IMR-90 (cell line): Measurements from ENCODE around the gene MTMR1. TPM values are rescaled to one million over a fixed set of nuclear protein-coding genes. Genes with fewer than 3 reads are reported as not detected.

Source experiments
- ATAC-seq: fragments of 200-7000 bp; cut with Tn5 transposase; 2 replicates; pipeline ENCODE4 v1.9.1; 2020; ENCODE audit warnings: low read depth, mild to moderate bottlenecking, moderate library complexity
- BruUV-seq: library from RNA; stranded (reverse); fragments of 400-500 nt; replicated peaks from 2 replicates; lab custom pipeline; 2021; lab: Mats Ljungman, UMichigan
- CTCF ChIA-PET: fragments of 300-600 bp; formaldehyde crosslinking; extraction: SDS; loops from one replicate; lab custom pipeline; 2021; ENCODE audit warnings: antibody characterized with exemption; lab: Yijun Ruan, JAX
- POLR2A ChIA-PET: fragments of 300-600 bp; sonication (Branson Sonifier 250); formaldehyde crosslinking; loops from one replicate; lab custom pipeline; 2022; ENCODE audit warnings: antibody characterized with exemption; ENCODE audit not compliant: unreplicated experiment; lab: Charles Lee
- DNase-seq: peaks from one replicate; pipeline ENCODE4 v3.0.0; 2013
- H2AFZ ChIP-seq: replicated peaks from 2 replicates; pipeline ENCODE3; 2013; ENCODE audit warnings: low read length, mild to moderate bottlenecking; ENCODE audit not compliant: poor library complexity
- H2AK5ac ChIP-seq: 2 replicates; pipeline ENCODE4 v1.6.1; 2013; ENCODE audit warnings: low read depth, low read length, inconsistent platforms
- H2AK9ac ChIP-seq: replicated peaks from 2 replicates; pipeline ENCODE3; 2013; ENCODE audit warnings: mild to moderate bottlenecking, low read depth, low read length, moderate library complexity; ENCODE audit not compliant: poor library complexity
- H2BK120ac ChIP-seq: 2 replicates; pipeline ENCODE4 v1.6.1; 2013; ENCODE audit warnings: low read depth, low read length, inconsistent platforms
- H2BK15ac ChIP-seq: 3 replicates; pipeline ENCODE4 v1.6.1; 2013; ENCODE audit warnings: low read depth, low read length, inconsistent platforms
- H2BK20ac ChIP-seq: 2 replicates; pipeline ENCODE4 v1.6.1; 2013; ENCODE audit warnings: low read depth, mild to moderate bottlenecking, inconsistent platforms, low read length, moderate library complexity
- H2BK5ac ChIP-seq: 2 replicates; pipeline ENCODE4 v1.6.1; 2013; ENCODE audit warnings: mild to moderate bottlenecking, low read depth, low read length, inconsistent platforms; ENCODE audit not compliant: poor library complexity, severe bottlenecking
- H3K14ac ChIP-seq: replicated peaks from 2 replicates; pipeline ENCODE4 v1.6.1; 2013; ENCODE audit warnings: low read depth, low read length, inconsistent platforms
- H3K18ac ChIP-seq: 2 replicates; pipeline ENCODE4 v1.6.1; 2013; ENCODE audit warnings: low read depth, low read length, control low read depth
- H3K23ac ChIP-seq: 2 replicates; pipeline ENCODE4 v1.6.1; 2013; ENCODE audit warnings: low read depth, low read length, inconsistent platforms
- H3K27ac ChIP-seq: 2 replicates; pipeline ENCODE4 v1.5.1; 2013; ENCODE audit warnings: mild to moderate bottlenecking, control low read depth, low read length; ENCODE audit not compliant: insufficient read depth
- H3K27me3 ChIP-seq: 2 replicates; pipeline ENCODE4 v1.6.1; 2013; ENCODE audit warnings: low read length; ENCODE audit not compliant: control insufficient read depth, insufficient read depth
- H3K36me3 ChIP-seq: 2 replicates; pipeline ENCODE4 v1.6.1; 2013; ENCODE audit warnings: low read length, mixed read lengths; ENCODE audit not compliant: control insufficient read depth, insufficient read depth
- H3K4ac ChIP-seq: 2 replicates; pipeline ENCODE4 v1.6.1; 2013; ENCODE audit warnings: low read depth, low read length, inconsistent platforms
- H3K4me1 ChIP-seq: 2 replicates; pipeline ENCODE4 v1.6.1; 2013; ENCODE audit warnings: low read length, mixed read lengths; ENCODE audit not compliant: control insufficient read depth, insufficient read depth
- H3K4me2 ChIP-seq: 2 replicates; pipeline ENCODE4 v1.6.1; 2013; ENCODE audit warnings: low read depth, mild to moderate bottlenecking, control low read depth, low read length, moderate library complexity
- H3K4me3 ChIP-seq: 2 replicates; pipeline ENCODE4 v1.5.1; 2013; ENCODE audit warnings: low read depth, mild to moderate bottlenecking, control low read depth, low read length, moderate library complexity; ENCODE audit not compliant: insufficient read depth
- H3K56ac ChIP-seq: 2 replicates; pipeline ENCODE4 v1.6.1; 2013; ENCODE audit warnings: low read length, inconsistent platforms; ENCODE audit not compliant: insufficient read depth; ENCODE audit errors: extremely low read depth
- H3K79me1 ChIP-seq, 2 experiments: 2 replicates each; pipeline ENCODE4 v1.6.1; 2013; ENCODE audit warnings: low read length in 2 of 2, inconsistent platforms in 1 of 2, low read depth in 1 of 2
- H3K9ac ChIP-seq: 2 replicates; pipeline ENCODE4 v1.6.1; 2013; ENCODE audit warnings: low read depth, low read length, control low read depth
- H3K9me1 ChIP-seq: 2 replicates; pipeline ENCODE4 v1.6.1; 2013; ENCODE audit warnings: low read length, inconsistent platforms; ENCODE audit not compliant: insufficient read depth
- H3K9me3 ChIP-seq: 2 replicates; pipeline ENCODE4 v1.6.1; 2013; ENCODE audit warnings: low read length; ENCODE audit not compliant: control insufficient read depth, insufficient read depth
- H4K20me1 ChIP-seq: 2 replicates; pipeline ENCODE4 v1.6.1; 2013; ENCODE audit warnings: low read length, inconsistent platforms; ENCODE audit not compliant: insufficient read depth
- H4K5ac ChIP-seq: 2 replicates; pipeline ENCODE4 v1.6.1; 2013; ENCODE audit warnings: mild to moderate bottlenecking, low read depth, low read length, control low read depth
- H4K8ac ChIP-seq, 2 experiments: 2 replicates each; pipeline ENCODE4 v1.6.1; 2013; ENCODE audit warnings: low read depth in 2 of 2, low read length in 2 of 2, control low read depth in 1 of 2, inconsistent platforms in 1 of 2
- H4K91ac ChIP-seq: 2 replicates; pipeline ENCODE4 v1.6.1; 2013; ENCODE audit warnings: low read depth, low read length, inconsistent platforms; ENCODE audit not compliant: insufficient read depth
- BHLHE40 ChIP-seq: fragments of 150-350 bp; IDR thresholded peaks from 2 replicates; pipeline ENCODE4 v1.6.1; 2016; ENCODE audit warnings: mild to moderate bottlenecking, low read depth, low read length
- CEBPB ChIP-seq: IDR thresholded peaks from 2 replicates; pipeline ENCODE4 v1.6.1; 2012; ENCODE audit warnings: low read depth, low read length, improper control_type of control experiment
- CHD1 ChIP-seq: IDR thresholded peaks from 2 replicates; pipeline ENCODE4 v1.6.1; 2012; ENCODE audit warnings: low read depth, low read length, improper control_type of control experiment
- FOS ChIP-seq: fragments of 150-350 bp; IDR thresholded peaks from 2 replicates; pipeline ENCODE4 v1.6.1; 2016; ENCODE audit warnings: low read depth, low read length
- MAFK ChIP-seq: IDR thresholded peaks from 2 replicates; pipeline ENCODE4 v1.6.1; 2012; ENCODE audit warnings: low read depth, low read length, improper control_type of control experiment
- MAZ ChIP-seq: IDR thresholded peaks from 2 replicates; pipeline ENCODE4 v1.6.1; 2012; ENCODE audit warnings: low read depth, mild to moderate bottlenecking, low read length, improper control_type of control experiment, moderate library complexity, borderline replicate concordance
- MXI1 ChIP-seq: IDR thresholded peaks from 2 replicates; pipeline ENCODE4 v1.6.1; 2012; ENCODE audit warnings: low read depth, mild to moderate bottlenecking, low read length, moderate library complexity, borderline replicate concordance
- NFE2L2 ChIP-seq: fragments of 150-350 bp; IDR thresholded peaks from 2 replicates; pipeline ENCODE4 v1.6.1; 2016; ENCODE audit warnings: low read depth, mild to moderate bottlenecking, low read length
- POLR2A ChIP-seq: IDR thresholded peaks from 2 replicates; pipeline ENCODE4 v1.6.1; 2012; ENCODE audit warnings: mild to moderate bottlenecking, low read depth, low read length
- RAD21 ChIP-seq: IDR thresholded peaks from 2 replicates; pipeline ENCODE4 v1.6.1; 2012; ENCODE audit warnings: low read length, improper control_type of control experiment
- RCOR1 ChIP-seq: IDR thresholded peaks from 2 replicates; pipeline ENCODE4 v1.6.1; 2012; ENCODE audit warnings: mild to moderate bottlenecking, low read length, improper control_type of control experiment; ENCODE audit not compliant: insufficient replicate concordance
- RFX5 ChIP-seq: IDR thresholded peaks from 2 replicates; pipeline ENCODE4 v1.8.0; 2012; ENCODE audit warnings: low read depth, mild to moderate bottlenecking, low read length, moderate library complexity
- SMC3 ChIP-seq: fragments of 150-350 bp; IDR thresholded peaks from 2 replicates; pipeline ENCODE4 v1.6.1; 2016; ENCODE audit warnings: low read depth, mild to moderate bottlenecking, antibody characterized with exemption, low read length, moderate library complexity
- WGBS, 2 experiments: methylation state at CpG; one replicate each; pipeline versions ENCODE4 v1.1.5 to v1.1.7; 2013; ENCODE audit warnings: missing lambda C conversion rate in 2 of 2; ENCODE audit not compliant: insufficient read length in 1 of 2; ENCODE audit errors: extremely low coverage in 2 of 2; 5-methylcytosine and 5-hydroxymethylcytosine counted together
- dilution Hi-C: fragments of 300-500 bp; cut with HindIII; formaldehyde crosslinking; loops from one replicate; pipeline ENCODE4 v1.14.3; 2018; ENCODE audit warnings: low sequenced_read_pairs; ENCODE audit not compliant: unreplicated experiment
- in situ Hi-C: fragments of 300-500 bp; cut with MboI; formaldehyde crosslinking; loops from 3 replicates; pipeline ENCODE4 v1.14.3; 2019; ENCODE audit warnings: low sequenced_read_pairs, inconsistent platforms, mixed read lengths
- intact Hi-C: fragments of 100-400 bp; cut with micrococcal nuclease; formaldehyde crosslinking; loops from 2 replicates; pipeline ENCODE4 v1.10.0; 2022
- polyA plus RNA-seq, 3 experiments: library from polyadenylated mRNA; depleted of rRNA; stranded (reverse); fragments of >200 nt; gene quantifications; 2 replicates each; pipeline ENCODE4 v1.2.3, GENCODE V29; 2012; ENCODE audit warnings: low replicate concordance in 1 of 3
- total RNA-seq: library from RNA; depleted of rRNA; stranded (reverse); fragments of >200 nt; gene quantifications from 2 replicates; pipeline ENCODE4 v1.2.3, GENCODE V29; 2012
- TF ChIP-seq, protein P1 (sequence below): fragments of 150-350 bp; IDR thresholded peaks from 2 replicates; pipeline ENCODE4 v1.6.1; 2016; ENCODE audit warnings: low read depth, mild to moderate bottlenecking, low read length, moderate library complexity, borderline replicate concordance
- TF ChIP-seq, protein P2 (sequence below): fragments of 150-350 bp; IDR thresholded peaks from 2 replicates; pipeline ENCODE4 v1.6.1; 2017; ENCODE audit warnings: mild to moderate bottlenecking, antibody characterized with exemption, low read length, low read depth
- TF ChIP-seq, protein P3 (sequence below): conservative IDR thresholded peaks from 2 replicates; pipeline ENCODE4 v1.5.1; 2012; ENCODE audit warnings: mild to moderate bottlenecking, low read depth, low read length, improper control_type of control experiment

MTMR1 gene
- total and polyA plus RNA-seq, 2 of the 4 experiments (the other 2 are of a cell fraction): 19.0 to 28.8 TPM

DNA sequence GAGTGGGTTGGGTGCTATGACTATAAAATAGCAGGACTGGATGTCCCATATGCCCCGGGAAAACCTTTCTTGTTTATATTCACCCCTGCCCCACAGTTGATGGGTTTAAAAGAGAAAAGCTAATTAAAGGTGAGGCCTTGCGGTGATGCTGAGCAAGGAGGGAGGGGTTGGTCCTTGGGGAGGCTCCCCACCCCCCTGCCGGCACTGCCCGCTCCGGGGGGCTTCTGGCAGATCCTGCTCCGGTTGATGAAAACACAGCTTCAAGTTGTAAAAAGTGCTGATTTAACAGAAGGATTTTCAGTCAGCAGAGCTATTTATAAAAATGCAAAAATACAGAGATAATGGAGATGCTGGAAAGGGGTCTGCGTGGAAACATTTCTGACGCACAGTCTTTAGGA lies 68.6 kb downstream of the MTMR1 start:
- no peak for DNase-seq
- H3K14ac ChIP-seq: no peak overlapping the region
- H3K27ac ChIP-seq: no peak overlapping the region
- intact Hi-C loops: no loop called here
- no peak overlapping the region for H3K56ac ChIP-seq
- ChIA-PET CTCF (no interaction called here), POLR2A (no interaction called here)
- TF ChIP-seq MAZ (no peak), RFX5 (no peak), MXI1 (no peak), FOS (no peak), CEBPB (no peak), RCOR1 (no peak), RAD21 (no peak), NFE2L2 (no peak), SMC3 (no peak), POLR2A (no peak), CHD1 (no peak), BHLHE40 (no peak), MAFK (no peak)
- TF ChIP-seq, protein P1, sequence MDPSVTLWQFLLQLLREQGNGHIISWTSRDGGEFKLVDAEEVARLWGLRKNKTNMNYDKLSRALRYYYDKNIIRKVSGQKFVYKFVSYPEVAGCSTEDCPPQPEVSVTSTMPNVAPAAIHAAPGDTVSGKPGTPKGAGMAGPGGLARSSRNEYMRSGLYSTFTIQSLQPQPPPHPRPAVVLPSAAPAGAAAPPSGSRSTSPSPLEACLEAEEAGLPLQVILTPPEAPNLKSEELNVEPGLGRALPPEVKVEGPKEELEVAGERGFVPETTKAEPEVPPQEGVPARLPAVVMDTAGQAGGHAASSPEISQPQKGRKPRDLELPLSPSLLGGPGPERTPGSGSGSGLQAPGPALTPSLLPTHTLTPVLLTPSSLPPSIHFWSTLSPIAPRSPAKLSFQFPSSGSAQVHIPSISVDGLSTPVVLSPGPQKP: no peak
- TF ChIP-seq, protein P2, sequence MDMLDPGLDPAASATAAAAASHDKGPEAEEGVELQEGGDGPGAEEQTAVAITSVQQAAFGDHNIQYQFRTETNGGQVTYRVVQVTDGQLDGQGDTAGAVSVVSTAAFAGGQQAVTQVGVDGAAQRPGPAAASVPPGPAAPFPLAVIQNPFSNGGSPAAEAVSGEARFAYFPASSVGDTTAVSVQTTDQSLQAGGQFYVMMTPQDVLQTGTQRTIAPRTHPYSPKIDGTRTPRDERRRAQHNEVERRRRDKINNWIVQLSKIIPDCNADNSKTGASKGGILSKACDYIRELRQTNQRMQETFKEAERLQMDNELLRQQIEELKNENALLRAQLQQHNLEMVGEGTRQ: no peak
- TF ChIP-seq, protein P3, sequence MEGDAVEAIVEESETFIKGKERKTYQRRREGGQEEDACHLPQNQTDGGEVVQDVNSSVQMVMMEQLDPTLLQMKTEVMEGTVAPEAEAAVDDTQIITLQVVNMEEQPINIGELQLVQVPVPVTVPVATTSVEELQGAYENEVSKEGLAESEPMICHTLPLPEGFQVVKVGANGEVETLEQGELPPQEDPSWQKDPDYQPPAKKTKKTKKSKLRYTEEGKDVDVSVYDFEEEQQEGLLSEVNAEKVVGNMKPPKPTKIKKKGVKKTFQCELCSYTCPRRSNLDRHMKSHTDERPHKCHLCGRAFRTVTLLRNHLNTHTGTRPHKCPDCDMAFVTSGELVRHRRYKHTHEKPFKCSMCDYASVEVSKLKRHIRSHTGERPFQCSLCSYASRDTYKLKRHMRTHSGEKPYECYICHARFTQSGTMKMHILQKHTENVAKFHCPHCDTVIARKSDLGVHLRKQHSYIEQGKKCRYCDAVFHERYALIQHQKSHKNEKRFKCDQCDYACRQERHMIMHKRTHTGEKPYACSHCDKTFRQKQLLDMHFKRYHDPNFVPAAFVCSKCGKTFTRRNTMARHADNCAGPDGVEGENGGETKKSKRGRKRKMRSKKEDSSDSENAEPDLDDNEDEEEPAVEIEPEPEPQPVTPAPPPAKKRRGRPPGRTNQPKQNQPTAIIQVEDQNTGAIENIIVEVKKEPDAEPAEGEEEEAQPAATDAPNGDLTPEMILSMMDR: no peak
- 0 out of 2 replicates have a peak, but pooled peaks cover 2% of the 10 kb centered on the region for H3K9me1 ChIP-seq
- H3K9me3 ChIP-seq: 0 out of 2 replicates have a peak, but pooled peaks cover 2% of the 10 kb centered on the region
- H2BK120ac ChIP-seq: no peak overlapping the region
- H3K23ac ChIP-seq: no peak overlapping the region
- no peak overlapping the region for H4K91ac ChIP-seq
- H2AFZ ChIP-seq: no peak overlapping the region
- no peak overlapping the region for H2AK9ac ChIP-seq
- BruUV-seq: no TSS peak
- ATAC-seq: no peak
- peaks cover 2% of the 10 kb centered on the region for H3K36me3 ChIP-seq
- H3K9ac ChIP-seq: no peak overlapping the region
- no peak overlapping the region for H2AK5ac ChIP-seq
- no peak overlapping the region for H3K18ac ChIP-seq
- no peak overlapping the region for H4K8ac ChIP-seq
- H3K4me2 ChIP-seq: no peak overlapping the region
- WGBS, 2 experiments: 94% methylated on average over 2 of the region's 8 CpGs; no CpG with 5 or more reads in 1 of the 2 experiments
- no peak overlapping the region for H3K4me3 ChIP-seq
- H2BK15ac ChIP-seq: no peak overlapping the region
- no peaks in the 10 kb centered on the region for H3K79me1 ChIP-seq
- H4K20me1 ChIP-seq: no peaks in the 10 kb centered on the region
- H3K4ac ChIP-seq: no peak overlapping the region
- no peak overlapping the region for H2BK20ac ChIP-seq
- in situ Hi-C loops: no loop called here
- H3K27me3 ChIP-seq: no peaks in the 10 kb centered on the region
- H4K5ac ChIP-seq: no peak overlapping the region
- no peak overlapping the region for H2BK5ac ChIP-seq
- peaks cover 3% of the 10 kb centered on the region; the same call in 1 of the 2 replicates for H3K4me1 ChIP-seq
- dilution Hi-C loops: no loop called here
